HG02852 (cell line): ENCODE data around the gene DCAF15.
"Not testable (repeated sequence)": the region's sequence is repeated elsewhere in the genome, so short reads cannot be mapped to it uniquely, and the experiment has no call there.

ENCODE experiments used
- ATAC-seq: cut with Tn5 transposase; IDR thresholded peaks from one replicate; pipeline ENCODE4 v1.9.1; 2021; ENCODE audit warnings: mild to moderate bottlenecking, moderate library complexity; ENCODE audit not compliant: unreplicated experiment

Gene DCAF15

DNA sequence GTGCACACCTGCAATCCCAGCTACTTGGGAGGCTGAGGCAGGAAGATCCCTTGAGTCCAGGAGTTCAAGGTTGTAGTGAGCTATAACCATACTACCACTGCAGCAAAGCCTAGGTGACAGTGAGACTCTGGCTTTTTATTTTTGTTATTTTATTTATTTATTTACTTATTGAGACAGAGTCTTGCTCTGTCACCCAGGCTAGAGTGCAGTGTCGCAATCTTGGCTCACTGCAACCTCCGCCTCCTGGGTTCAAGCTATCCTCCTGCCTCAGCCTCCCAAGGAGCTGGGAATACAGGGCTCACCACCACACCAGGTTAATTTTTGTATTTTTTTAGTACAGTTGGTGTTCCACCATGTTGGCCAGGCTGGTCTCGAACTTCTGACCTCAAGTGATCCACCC lies 21.2 kb downstream of the DCAF15 start:
- ATAC-seq = not testable (repeated sequence)

GRCh38 chr19:13974073-13974472 lies 21.8 kb downstream of the DCAF15 start:
- no peak for ATAC-seq

DNA sequence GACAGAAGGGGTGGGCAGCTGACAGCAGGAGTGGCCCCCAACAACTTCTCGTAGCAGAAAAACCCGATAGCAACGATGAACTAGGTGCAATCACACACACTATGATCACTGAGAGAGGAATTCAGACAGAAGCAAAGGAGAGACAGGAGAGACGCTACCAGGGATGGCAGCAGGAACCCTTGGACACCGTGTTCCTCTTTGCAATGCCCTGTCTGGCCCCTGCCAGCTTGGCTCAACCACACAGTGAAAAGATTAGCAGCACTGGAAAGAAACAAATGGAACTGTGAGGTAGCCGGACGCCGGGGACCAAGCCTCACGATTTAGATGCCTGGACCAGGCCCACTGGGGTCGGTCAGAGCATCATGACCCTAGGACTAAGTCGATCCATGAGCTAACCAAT lies 23.6 kb downstream of the DCAF15 start:
- no peak for ATAC-seq

DNA sequence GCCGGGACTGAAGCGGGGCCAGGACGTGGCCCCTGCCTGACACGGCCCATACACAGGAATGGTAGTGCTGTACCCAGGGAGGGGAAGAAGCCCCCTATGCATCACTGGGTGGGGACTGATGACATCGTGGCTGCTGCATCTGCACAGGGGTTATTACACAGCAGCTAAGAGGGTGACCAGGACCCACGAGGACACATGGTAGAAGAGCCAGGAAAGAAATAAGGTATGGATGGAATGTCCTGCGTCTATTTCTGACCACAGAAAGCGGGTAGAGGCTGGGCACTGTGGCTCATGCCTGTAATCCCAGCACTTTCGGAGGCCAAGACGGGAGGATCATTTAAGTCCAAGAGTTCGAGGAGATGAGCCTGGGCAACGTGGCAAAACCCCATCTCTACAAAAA lies 24.1 kb downstream of the DCAF15 start:
- no peak for ATAC-seq

GRCh38 chr19:13977803-13978202 lies 25.5 kb downstream of the DCAF15 start:
- no peak for ATAC-seq

GRCh38 chr19:13978351-13979243 lies 26.3 kb downstream of the DCAF15 start:
- ATAC-seq = no peak

DNA sequence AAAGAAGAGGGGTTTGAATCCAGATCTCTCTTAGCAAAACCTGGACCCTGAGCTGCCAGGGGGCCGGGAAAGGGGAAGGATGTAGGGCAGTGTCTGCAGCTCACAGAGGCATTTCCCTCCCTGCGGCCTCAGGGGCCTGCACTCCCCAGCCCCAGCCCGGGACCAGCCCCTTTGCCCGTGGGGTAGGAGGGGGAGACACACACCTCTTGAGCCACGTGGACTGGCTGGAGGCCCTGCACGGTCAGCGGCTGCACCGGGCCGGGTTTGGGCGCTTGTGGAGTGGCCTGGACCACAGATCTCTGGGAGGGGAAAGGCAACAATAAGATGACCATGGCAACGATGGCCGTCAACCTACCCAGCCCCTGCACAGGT lies 26.9 kb downstream of the DCAF15 start:
- ATAC-seq = no peak

- no peak for ATAC-seq
Observed at GRCh38 chr19:13979686-13980085, 27.4 kb downstream of the DCAF15 start.

- ATAC-seq = no peak
Observed at GRCh38 chr19:13980340-13980739, 28.0 kb downstream of the DCAF15 start.

DNA sequence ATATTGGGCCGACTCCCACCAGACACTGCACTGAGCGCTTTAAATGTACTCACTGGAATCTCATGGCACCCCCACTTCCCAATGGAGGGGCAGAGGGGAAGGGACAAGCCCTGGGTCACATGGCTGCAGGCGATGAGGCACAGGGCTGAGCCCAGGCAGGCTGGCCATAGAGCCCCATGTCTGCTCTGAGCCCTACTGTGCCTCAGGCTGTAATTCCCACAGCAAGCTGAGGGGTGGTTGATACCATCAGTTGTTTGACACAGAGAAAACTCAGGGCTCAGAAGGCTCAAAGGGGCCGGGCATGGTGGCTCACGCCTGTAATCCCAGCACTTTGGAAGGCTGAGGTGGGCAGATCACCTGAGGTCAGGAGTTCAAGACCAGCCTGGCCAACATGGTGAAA lies 28.7 kb downstream of the DCAF15 start:
- ATAC-seq = no peak

DNA sequence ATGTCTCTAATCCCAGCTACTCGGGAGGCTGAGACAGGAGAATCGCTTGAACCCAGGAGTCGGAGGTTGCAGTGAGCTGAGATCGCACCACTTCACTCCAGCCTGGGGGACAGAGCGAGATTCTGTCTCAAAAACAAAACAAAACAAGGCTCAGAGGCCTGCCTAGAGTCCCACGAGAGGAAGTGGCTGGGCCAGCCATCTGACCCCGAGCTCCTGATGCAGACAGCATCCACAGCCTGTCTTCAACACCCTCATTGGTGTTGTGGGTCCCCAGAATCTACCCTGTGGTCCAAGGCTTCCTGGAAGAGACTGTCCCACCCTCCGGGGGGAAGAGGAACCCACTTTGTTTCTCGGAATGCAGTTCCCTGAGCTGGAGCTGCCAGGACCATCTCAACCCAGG lies 29.2 kb downstream of the DCAF15 start:
- ATAC-seq = no peak

GRCh38 chr19:13981988-13982501 lies 29.7 kb downstream of the DCAF15 start:
- ATAC-seq = no peak

DNA sequence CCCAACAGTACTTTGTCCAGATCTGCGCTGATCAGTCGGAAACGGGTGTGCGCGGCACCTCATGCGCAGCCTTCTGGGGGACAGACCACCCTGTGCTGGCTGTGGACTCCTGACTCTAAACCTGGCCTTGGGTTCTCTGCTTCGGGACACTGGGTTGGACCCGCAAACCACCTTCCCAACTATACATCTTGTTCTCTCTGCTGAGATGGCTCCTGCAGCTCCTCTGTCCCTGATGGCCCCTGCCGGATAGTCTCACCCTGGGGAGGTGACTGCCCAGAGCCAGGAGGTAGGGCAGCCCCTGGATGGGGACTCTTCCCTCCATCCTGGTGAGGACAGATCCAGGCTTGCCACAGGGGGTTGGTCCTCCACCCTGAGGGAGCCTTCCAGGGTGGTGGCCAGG lies 30.5 kb downstream of the DCAF15 start:
- ATAC-seq = no peak

DNA sequence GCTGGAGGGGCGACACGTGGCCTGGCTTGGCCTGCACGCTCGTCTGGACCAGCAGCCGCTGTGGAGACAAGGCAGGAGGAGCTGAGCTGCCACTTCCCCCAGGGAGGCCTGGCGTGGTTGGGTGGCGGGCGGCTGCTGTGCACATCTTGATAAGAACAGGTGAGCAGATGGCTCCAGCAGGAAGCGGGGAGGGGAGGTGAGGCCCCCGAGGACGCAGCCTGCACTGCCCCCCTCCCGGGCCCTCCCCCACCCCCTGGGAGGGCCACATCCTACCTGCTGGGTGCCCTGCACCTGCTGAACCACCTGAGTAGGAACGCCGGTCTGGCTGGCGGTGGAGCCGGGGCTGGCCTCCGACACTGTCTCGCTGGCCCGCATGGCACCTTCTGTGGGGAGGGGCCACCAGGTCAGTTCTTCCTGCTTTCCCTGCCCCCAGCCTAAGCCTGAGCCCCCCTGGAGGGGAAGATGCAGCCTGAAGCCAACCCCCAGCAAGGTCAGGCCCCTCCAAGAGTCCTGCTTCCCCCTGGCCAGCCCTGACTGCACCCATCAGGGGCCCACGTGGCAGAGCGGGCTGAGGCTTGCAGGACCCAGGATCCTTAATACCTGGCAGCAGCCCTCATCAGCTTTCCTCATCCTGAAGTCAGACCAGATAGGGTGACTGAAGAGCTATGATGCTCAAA lies 31.0 kb downstream of the DCAF15 start:
- no peak for ATAC-seq

DNA sequence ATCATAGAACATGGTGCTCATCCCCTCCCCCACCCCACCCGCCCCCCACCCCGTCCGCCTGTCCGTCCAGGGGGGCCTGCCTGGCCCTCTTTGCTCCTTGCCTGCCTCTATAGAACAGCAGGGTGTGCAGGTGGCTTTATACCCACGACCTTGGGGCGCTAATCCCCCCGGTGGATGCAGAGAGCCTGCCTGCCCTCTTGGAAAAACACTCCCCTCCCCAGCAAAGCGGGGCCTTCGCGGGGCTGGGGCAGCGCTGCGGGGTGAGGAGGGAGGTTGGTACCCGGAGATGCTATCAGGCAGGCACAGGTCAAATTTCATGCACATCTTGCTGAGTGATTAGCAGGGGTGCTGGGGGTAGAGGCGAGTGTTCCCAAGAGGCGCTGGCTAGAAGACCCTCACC lies 31.9 kb downstream of the DCAF15 start:
- ATAC-seq = no peak

GRCh38 chr19:13984875-13985741 lies 32.8 kb downstream of the DCAF15 start:
- ATAC-seq = no peak

DNA sequence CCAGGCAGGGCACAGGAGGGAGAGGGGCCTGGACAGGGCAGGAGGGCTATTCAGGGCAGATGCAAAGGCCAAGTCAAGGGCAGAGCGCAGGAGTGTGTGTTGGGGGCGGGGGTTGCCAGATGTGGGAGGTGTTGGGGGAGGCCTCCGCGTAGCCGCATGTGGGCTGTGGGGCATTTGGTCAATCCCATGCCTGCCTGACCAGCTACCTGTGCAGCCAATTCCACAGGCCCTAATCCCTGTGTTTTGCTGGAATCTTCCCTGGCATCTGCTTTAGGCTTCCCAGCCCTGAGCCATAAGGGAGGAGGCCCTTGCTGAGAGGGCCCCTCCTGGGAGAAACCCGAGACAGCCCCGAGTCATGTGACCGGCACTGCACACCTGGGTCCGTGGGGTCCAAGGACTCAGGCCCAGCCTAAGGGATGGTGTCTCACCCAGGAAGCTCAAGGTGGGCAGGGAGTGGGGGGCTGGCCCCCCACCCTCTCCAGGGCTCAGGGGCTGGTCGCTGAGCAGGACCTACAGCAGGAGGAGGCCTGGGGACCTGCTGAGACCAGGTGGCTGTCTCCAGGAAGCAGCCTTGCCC lies 33.5 kb downstream of the DCAF15 start:
- ATAC-seq = peak; percentile 5

- ATAC-seq = peak; percentile 75
Observed at GRCh38 chr19:13986348-13986904, 34.1 kb downstream of the DCAF15 start.

DNA sequence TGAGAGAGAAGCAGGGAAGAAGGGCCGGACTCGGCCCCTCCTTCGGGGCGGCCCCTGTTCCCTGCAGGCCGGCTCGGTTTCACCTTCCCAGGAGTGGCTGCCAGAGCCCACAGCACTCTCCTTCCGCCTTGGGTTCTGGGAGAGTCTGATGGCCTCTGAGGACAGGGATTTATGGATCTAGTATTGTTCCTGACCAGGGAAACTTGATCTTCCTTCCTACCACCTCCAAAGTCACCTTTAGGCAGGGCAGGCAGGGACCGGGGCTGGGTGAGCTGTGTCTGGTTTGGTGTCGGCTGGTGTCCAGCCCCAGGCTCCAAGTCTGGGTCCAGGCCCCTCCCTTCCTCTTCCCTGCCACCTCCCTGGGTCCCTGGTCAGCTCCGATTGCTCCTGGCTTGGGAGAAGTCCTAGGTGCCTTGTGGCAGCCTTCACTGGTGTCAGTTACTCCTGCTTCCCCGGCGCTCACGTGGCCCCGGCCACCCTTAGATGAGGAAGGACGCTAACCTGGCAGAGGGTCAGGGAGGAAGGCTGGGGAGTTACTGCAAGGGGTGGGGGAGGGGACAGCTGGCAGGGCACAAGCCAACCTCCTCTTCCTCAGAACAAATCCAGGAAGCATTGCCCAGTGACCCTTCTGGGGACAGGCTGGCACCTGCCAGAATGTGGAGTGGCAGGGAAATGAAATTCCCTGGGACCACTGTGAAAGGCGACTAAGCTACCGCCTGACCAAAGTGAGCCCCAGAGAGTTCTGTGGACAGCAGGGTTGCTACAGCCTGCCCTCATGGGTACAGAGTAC lies 35.0 kb downstream of the DCAF15 start:
- ATAC-seq = no peak

GRCh38 chr19:13989487-13989886 lies 37.2 kb downstream of the DCAF15 start:
- ATAC-seq = no peak
